GM21619 (cell line): Measurements from ENCODE around the gene PRUNE2.
"Not testable (repeated sequence)": the region's sequence is repeated elsewhere in the genome, so short reads cannot be mapped to it uniquely, and the experiment has no call there.

ENCODE experiments used
- ATAC-seq: cut with Tn5 transposase; IDR thresholded peaks from one replicate; pipeline ENCODE4 v1.9.1; 2021; ENCODE audit not compliant: unreplicated experiment

Gene PRUNE2

GRCh38 chr9:76800901-76801300, 105.0 kb downstream of the PRUNE2 start:
- no peak for ATAC-seq

- ATAC-seq = no peak
Observed at GRCh38 chr9:76799473-76799872, 106.4 kb downstream of the PRUNE2 start.

- ATAC-seq = no peak
Observed at GRCh38 chr9:76798527-76798926, 107.4 kb downstream of the PRUNE2 start.

GRCh38 chr9:76796296-76796695, 109.6 kb downstream of the PRUNE2 start:
- ATAC-seq = no peak

GRCh38 chr9:76793784-76794431, 112.0 kb downstream of the PRUNE2 start:
- ATAC-seq = no peak

GRCh38 chr9:76789840-76790239, 116.1 kb downstream of the PRUNE2 start:
- ATAC-seq = no peak

- no peak for ATAC-seq
Observed at GRCh38 chr9:76787677-76788076, 118.2 kb downstream of the PRUNE2 start.

GRCh38 chr9:76785501-76785900, 120.4 kb downstream of the PRUNE2 start:
- no peak for ATAC-seq

- no peak for ATAC-seq
Observed at GRCh38 chr9:76784881-76785280, 121.0 kb downstream of the PRUNE2 start.

- ATAC-seq = no peak
Observed at GRCh38 chr9:76772686-76773445, 133.0 kb downstream of the PRUNE2 start.

- no peak for ATAC-seq
Observed at GRCh38 chr9:76766126-76766525, 139.8 kb downstream of the PRUNE2 start.

GRCh38 chr9:76764138-76764537, 141.8 kb downstream of the PRUNE2 start, which contains the start of gene PCA3:
PCA3 (plus strand) TSS chr9:76764438.
- no peak for ATAC-seq

GRCh38 chr9:76761448-76761847, 144.5 kb downstream of the PRUNE2 start:
- ATAC-seq = no peak

GRCh38 chr9:76759732-76760131, 146.2 kb downstream of the PRUNE2 start:
- ATAC-seq = no peak

GRCh38 chr9:76758476-76758875, 147.4 kb downstream of the PRUNE2 start:
- no peak for ATAC-seq

- no peak for ATAC-seq
Observed at GRCh38 chr9:76756941-76757673, 148.8 kb downstream of the PRUNE2 start.

GRCh38 chr9:76756268-76756640, 149.7 kb downstream of the PRUNE2 start:
- ATAC-seq = no peak

- no peak for ATAC-seq
Observed at GRCh38 chr9:76751001-76751400, 154.9 kb downstream of the PRUNE2 start.

GRCh38 chr9:76744336-76744735, 161.6 kb downstream of the PRUNE2 start:
- ATAC-seq = no peak

GRCh38 chr9:76743931-76744330, 162.0 kb downstream of the PRUNE2 start:
- no peak for ATAC-seq

GRCh38 chr9:76742890-76743289, 163.0 kb downstream of the PRUNE2 start:
- ATAC-seq = not testable (repeated sequence)

- no peak for ATAC-seq
Observed at GRCh38 chr9:76741524-76741923, 164.4 kb downstream of the PRUNE2 start.
